Muscle layer of colon (tissue), 2 donors: ENCODE data around the gene CPA2.

Experiments used
- H3K27ac ChIP-seq: one replicate; pipeline ENCODE4 v1.7.0; 2013; ENCODE audit warnings: low read depth, mild to moderate bottlenecking, low read length, moderate library complexity
- H3K27me3 ChIP-seq, 2 donors: one replicate each; pipeline ENCODE4 v1.7.0; 2013; ENCODE audit warnings: low read length in 2 of 2, mild to moderate bottlenecking in 2 of 2; ENCODE audit not compliant: insufficient read depth in 2 of 2, control insufficient read depth in 1 of 2
- H3K36me3 ChIP-seq: one replicate; pipeline ENCODE4 v1.7.0; 2013; ENCODE audit warnings: mild to moderate bottlenecking, low read length; ENCODE audit not compliant: insufficient read depth
- H3K4me1 ChIP-seq: one replicate; pipeline ENCODE4 v1.7.0; 2013; ENCODE audit warnings: mild to moderate bottlenecking, low read length; ENCODE audit not compliant: insufficient read depth
- H3K4me3 ChIP-seq, 2 donors: one replicate each; pipeline ENCODE4 v1.7.0; 2013; ENCODE audit warnings: low read length in 2 of 2, low read depth in 1 of 2, mild to moderate bottlenecking in 1 of 2, moderate library complexity in 1 of 2
- H3K9ac ChIP-seq: one replicate; pipeline ENCODE4 v1.7.0; 2013; ENCODE audit warnings: low read length
- H3K9me3 ChIP-seq: one replicate; pipeline ENCODE4 v1.7.0; 2013; ENCODE audit warnings: mild to moderate bottlenecking, low read length
- donor health status: abdominal sarcoma.
- donor health status: Adenocarcinoma of cecum.

Gene CPA2

GRCh38 chr7:130274296-130274695, 7.6 kb downstream of the CPA2 start:
- Histone ChIP-seq H3K27ac (peak overlapping the region; percentile 59), H3K36me3 (no peaks in the 10 kb centered on the region), H3K4me1 (peaks cover 24% of the 10 kb centered on the region), H3K9ac (no peak overlapping the region), H3K9me3 (no peaks in the 10 kb centered on the region), H3K4me3 (peak overlapping the region in 1 of 2 donors; percentile 43), H3K27me3 (no peaks in the 10 kb centered on the region)

- Histone ChIP-seq H3K27ac (peak overlapping the region; percentile 53), H3K27me3 (no peaks in the 10 kb centered on the region)
Observed at GRCh38 chr7:130274983-130275591, 8.4 kb downstream of the CPA2 start.

GRCh38 chr7:130275826-130276297, 9.2 kb downstream of the CPA2 start:
- no peak overlapping the region for H3K4me3 ChIP-seq
- no peaks in the 10 kb centered on the region for H3K36me3 ChIP-seq
- no peaks in the 10 kb centered on the region for H3K27me3 ChIP-seq
- peaks cover 24% of the 10 kb centered on the region for H3K4me1 ChIP-seq
- H3K9me3 ChIP-seq = no peaks in the 10 kb centered on the region
- no peak overlapping the region for H3K27ac ChIP-seq
- H3K9ac ChIP-seq = no peak overlapping the region

More at GRCh38 chr7:130274983-130275591, 8.4 kb downstream of the CPA2 start:
- Histone ChIP-seq H3K36me3 (no peaks in the 10 kb centered on the region), H3K4me3 (no peak overlapping the region), H3K4me1 (peaks cover 24% of the 10 kb centered on the region), H3K9ac (no peak overlapping the region), H3K9me3 (no peaks in the 10 kb centered on the region)

GRCh38 chr7:130276796-130277762, 10.4 kb downstream of the CPA2 start:
- Histone ChIP-seq H3K4me3 (no peak overlapping the region), H3K4me1 (peaks cover 24% of the 10 kb centered on the region), H3K27ac (no peak overlapping the region), H3K27me3 (no peaks in the 10 kb centered on the region), H3K9me3 (no peaks in the 10 kb centered on the region), H3K9ac (no peak overlapping the region), H3K36me3 (no peaks in the 10 kb centered on the region)

- no peaks in the 10 kb centered on the region for H3K27me3 ChIP-seq
- no peaks in the 10 kb centered on the region for H3K36me3 ChIP-seq
- no peaks in the 10 kb centered on the region for H3K9me3 ChIP-seq
- no peak overlapping the region for H3K4me3 ChIP-seq
- no peak overlapping the region for H3K27ac ChIP-seq
- H3K4me1 ChIP-seq = peaks cover 17% of the 10 kb centered on the region
- no peak overlapping the region for H3K9ac ChIP-seq
Observed at GRCh38 chr7:130277763-130278643, 11.3 kb downstream of the CPA2 start.

GRCh38 chr7:130278860-130279259, 12.2 kb downstream of the CPA2 start:
- no peaks in the 10 kb centered on the region for H3K27me3 ChIP-seq
- H3K4me3 ChIP-seq = no peak overlapping the region
- H3K27ac ChIP-seq = no peak overlapping the region
- H3K9ac ChIP-seq = no peak overlapping the region
- H3K4me1 ChIP-seq = peaks cover 13% of the 10 kb centered on the region
- H3K36me3 ChIP-seq = no peaks in the 10 kb centered on the region
- H3K9me3 ChIP-seq = no peaks in the 10 kb centered on the region

GRCh38 chr7:130279286-130279685, 12.6 kb downstream of the CPA2 start:
- peaks cover 9% of the 10 kb centered on the region for H3K4me1 ChIP-seq
- no peak overlapping the region for H3K9ac ChIP-seq
- H3K36me3 ChIP-seq = no peaks in the 10 kb centered on the region
- no peak overlapping the region for H3K27ac ChIP-seq
- H3K27me3 ChIP-seq = no peaks in the 10 kb centered on the region
- H3K9me3 ChIP-seq = no peaks in the 10 kb centered on the region
- no peak overlapping the region for H3K4me3 ChIP-seq

- Histone ChIP-seq H3K9ac (no peak overlapping the region), H3K4me1 (peaks cover 7% of the 10 kb centered on the region), H3K4me3 (no peak overlapping the region), H3K36me3 (no peaks in the 10 kb centered on the region), H3K27me3 (no peaks in the 10 kb centered on the region), H3K27ac (no peak overlapping the region), H3K9me3 (no peaks in the 10 kb centered on the region)
Observed at GRCh38 chr7:130279906-130280305, 13.2 kb downstream of the CPA2 start.

- Histone ChIP-seq H3K4me1 (peaks cover 7% of the 10 kb centered on the region), H3K4me3 (no peak overlapping the region), H3K9ac (no peak overlapping the region), H3K27me3 (no peaks in the 10 kb centered on the region), H3K9me3 (no peaks in the 10 kb centered on the region), H3K27ac (no peak overlapping the region), H3K36me3 (no peaks in the 10 kb centered on the region)
Observed at GRCh38 chr7:130281260-130281659, 14.6 kb downstream of the CPA2 start.

GRCh38 chr7:130286881-130287280, 20.2 kb downstream of the CPA2 start:
- no peak overlapping the region for H3K9ac ChIP-seq
- no peaks in the 10 kb centered on the region for H3K4me1 ChIP-seq
- no peak overlapping the region for H3K27ac ChIP-seq
- H3K36me3 ChIP-seq = no peaks in the 10 kb centered on the region
- H3K9me3 ChIP-seq = no peaks in the 10 kb centered on the region
- no peak overlapping the region for H3K4me3 ChIP-seq
- H3K27me3 ChIP-seq = no peaks in the 10 kb centered on the region

GRCh38 chr7:130288168-130288567, 21.5 kb downstream of the CPA2 start:
- Histone ChIP-seq H3K27ac (no peak overlapping the region), H3K27me3 (no peaks in the 10 kb centered on the region), H3K4me1 (no peaks in the 10 kb centered on the region), H3K9me3 (no peaks in the 10 kb centered on the region), H3K9ac (no peak overlapping the region), H3K36me3 (no peaks in the 10 kb centered on the region), H3K4me3 (no peak overlapping the region)
